GM12873 (cell line): ENCODE data around the gene ACP6.

Experiments used
- TF ChIP-seq, protein P1 (sequence below): IDR thresholded peaks from 2 replicates; pipeline ENCODE4 v1.5.1; 2012; ENCODE audit warnings: low read depth, mild to moderate bottlenecking, moderate library complexity, low read length, control low read depth; ENCODE audit not compliant: insufficient read depth; ENCODE audit errors: missing control alignments

ACP6 gene

DNA sequence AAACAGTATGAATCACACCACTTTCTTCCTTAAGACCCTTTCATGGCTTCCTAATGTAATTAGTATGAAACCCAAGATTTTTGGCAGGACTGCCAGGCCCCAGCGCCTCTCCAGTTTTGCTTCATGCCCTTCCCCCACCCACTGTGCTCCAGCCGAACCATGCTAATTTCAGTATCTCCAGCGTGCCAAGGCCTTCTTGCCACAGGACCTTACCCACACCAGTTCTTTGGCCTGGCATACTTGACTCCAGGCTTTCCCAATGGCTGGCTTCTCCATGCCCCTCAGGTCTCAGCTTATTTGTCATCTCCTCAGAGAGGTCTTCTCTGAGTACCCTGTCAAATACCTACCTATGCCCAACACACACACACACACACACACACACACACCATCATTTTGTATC, 38.5 kb downstream of the ACP6 start:
- TF ChIP-seq, protein P1, sequence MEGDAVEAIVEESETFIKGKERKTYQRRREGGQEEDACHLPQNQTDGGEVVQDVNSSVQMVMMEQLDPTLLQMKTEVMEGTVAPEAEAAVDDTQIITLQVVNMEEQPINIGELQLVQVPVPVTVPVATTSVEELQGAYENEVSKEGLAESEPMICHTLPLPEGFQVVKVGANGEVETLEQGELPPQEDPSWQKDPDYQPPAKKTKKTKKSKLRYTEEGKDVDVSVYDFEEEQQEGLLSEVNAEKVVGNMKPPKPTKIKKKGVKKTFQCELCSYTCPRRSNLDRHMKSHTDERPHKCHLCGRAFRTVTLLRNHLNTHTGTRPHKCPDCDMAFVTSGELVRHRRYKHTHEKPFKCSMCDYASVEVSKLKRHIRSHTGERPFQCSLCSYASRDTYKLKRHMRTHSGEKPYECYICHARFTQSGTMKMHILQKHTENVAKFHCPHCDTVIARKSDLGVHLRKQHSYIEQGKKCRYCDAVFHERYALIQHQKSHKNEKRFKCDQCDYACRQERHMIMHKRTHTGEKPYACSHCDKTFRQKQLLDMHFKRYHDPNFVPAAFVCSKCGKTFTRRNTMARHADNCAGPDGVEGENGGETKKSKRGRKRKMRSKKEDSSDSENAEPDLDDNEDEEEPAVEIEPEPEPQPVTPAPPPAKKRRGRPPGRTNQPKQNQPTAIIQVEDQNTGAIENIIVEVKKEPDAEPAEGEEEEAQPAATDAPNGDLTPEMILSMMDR: no peak

DNA sequence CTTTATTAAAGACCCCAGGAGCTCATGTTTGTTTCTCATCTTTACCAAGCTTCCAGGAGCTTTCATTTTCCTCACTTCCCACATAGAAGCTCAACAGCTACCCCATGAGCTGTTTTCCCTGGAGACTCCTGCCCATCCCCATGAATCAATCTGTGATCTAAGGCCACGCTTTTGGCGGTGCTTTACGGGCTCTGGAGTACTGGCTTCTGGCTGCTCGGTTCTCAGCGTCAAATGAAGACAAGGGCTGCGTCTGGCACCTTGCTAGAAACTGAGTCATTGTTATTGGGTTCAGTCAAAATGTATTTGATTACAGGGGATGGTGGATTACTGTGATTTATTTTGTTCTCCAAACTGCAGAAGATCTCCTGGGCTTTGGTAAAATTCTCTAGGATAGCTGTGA, 39.9 kb downstream of the ACP6 start:
- TF ChIP-seq, protein P1: no peak

DNA sequence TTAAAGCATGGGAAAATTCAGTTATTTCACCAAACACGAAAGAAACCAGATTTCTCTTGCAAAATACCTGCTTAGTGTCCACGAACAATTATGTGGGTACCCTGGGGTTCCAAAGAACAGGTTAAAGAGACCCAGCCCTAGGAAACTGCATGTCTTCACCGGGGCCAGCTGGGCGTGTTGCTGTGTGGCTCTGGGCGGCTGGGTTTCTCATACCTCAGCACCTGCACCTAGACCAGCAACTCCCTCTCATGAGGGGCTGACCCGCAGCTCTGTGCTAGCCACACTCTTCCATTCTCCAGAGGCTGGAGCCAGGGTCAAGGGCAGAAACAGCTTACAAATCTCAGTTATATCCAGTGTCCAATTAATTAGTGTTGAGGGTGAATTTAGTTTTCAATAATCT, 40.3 kb downstream of the ACP6 start:
- TF ChIP-seq, protein P1: no peak

DNA sequence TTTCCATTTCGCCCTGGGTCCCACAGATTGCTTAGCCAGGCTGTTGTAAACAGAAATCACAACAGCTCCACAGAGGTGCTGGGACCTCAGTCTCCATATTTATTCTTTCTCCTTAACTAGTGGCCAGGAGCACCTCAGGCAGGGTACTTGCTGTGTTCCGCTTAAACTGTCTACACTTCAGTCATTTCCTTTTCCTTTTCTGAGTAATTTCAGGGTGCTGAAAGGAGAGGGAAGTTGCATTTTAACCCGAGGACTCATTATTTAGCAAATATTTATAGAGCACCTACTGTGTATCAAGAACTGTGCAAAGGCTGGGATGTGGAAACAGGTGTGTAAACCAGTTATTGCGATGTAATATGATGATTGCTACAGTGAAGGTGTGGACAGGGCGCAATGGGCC, 41.9 kb downstream of the ACP6 start:
- TF ChIP-seq, protein P1: no peak

DNA sequence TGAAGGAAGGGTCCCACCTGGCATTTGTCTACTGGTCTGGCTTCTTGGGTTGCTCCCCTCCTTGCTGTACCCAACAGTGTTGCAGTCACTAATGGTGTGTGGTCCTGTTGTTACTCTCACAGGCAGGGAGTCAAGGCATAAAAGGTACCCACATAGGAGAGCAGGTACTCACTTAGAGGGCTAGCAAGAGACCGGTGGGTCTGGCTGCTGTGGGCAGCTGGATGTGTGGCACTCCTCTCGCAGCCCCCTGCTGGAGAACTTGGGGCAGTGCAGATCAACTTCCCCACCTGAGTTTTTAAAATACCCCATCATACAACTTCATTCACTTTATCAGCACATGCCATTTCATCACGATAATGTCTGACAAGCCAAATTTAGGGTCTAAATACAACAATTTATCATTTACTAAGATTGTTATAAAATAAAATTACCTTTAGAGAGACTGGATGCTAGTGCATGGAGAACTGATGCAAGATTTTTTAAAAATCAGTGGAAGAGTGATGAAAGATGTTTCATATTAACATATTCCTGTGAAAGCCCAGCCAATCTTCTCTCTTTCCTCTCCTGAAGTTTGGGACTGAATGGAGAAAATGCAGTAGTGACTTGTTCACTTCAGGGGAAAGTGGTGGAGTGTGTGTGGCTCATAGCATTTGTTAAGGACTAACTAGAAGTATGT, 42.8 kb downstream of the ACP6 start:
- TF ChIP-seq, protein P1: peak; percentile 94

DNA sequence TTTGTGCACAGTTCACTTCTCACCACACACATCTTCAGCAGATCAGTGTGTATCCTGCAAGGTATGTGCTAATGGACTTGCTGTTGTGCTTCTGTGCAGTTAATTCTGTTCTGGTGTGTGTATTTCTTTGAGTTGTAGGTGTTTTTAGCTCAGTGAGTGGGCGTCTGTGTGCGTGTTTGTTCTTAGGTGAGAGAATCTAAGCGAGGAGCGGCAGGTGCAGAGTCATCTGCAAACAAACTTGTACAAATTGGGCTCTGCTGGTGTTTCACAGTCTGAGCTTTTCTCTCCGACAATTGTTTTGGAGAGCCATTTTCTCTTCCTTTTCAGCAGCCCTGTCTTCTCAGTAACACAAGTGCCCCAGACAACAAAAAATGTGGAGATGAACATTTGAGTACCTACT, 43.6 kb downstream of the ACP6 start:
- TF ChIP-seq, protein P1: no peak

DNA sequence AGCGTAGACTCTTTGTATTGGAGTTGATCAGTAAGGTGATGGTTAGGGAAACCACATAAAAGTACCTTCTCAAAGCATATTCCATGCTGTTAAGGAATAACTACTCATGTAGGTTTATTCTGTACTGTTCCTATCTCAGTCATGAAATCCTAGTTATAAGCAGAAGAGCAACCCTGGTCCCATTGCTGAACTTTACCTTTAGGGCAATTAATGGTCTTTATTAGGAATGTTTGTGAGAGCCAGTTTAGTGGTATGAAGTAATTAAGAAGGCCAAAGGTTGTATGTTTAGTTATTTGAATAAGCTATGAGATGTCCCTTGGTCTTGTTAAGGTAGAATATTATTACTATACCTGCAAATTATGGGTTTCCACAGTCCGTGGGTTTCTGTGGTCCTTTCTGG, 44.0 kb downstream of the ACP6 start:
- TF ChIP-seq, protein P1: no peak
